Measurements from ENCODE around the gene CHRNA7.

- TF ChIP-seq CTCF (IDR thresholded peaks at IDR 0.05; ENCODE audit: low read depth, low read length, poor library complexity, severe bottlenecking) (no peak), EZH2phosphoT487 (IDR thresholded peaks at IDR 0.05; ENCODE audit: borderline replicate concordance, low read length) (no peak)
Measured at GRCh38 chr15:31985607-31986006, 44.7 kb upstream of the CHRNA7 start.
